K562 (cell line): Measurements from ENCODE around the gene UBXN11. TPM values are rescaled to one million over a fixed set of nuclear protein-coding genes. Genes with fewer than 3 reads are reported as not detected.

Experiments used
- CXXC5 ChIP-seq: fragments of 250-450 bp; sonication (Bioruptor Pico); IDR thresholded peaks from 2 replicates; pipeline ENCODE4 v1.8.0; 2022; ENCODE audit warnings: inconsistent platforms, mild to moderate bottlenecking, moderate library complexity
- EP300 ChIP-seq: IDR thresholded peaks from 2 replicates; pipeline ENCODE4 v1.6.1; 2012; ENCODE audit warnings: low read length, improper control_type of control experiment
- GTF2A2 ChIP-seq: IDR thresholded peaks from 2 replicates; pipeline ENCODE4 v1.6.1; 2016; ENCODE audit warnings: mild to moderate bottlenecking, missing genetic modification characterization, missing compliant biosample characterization
- KHSRP ChIP-seq: fragments of 450-650 bp; IDR thresholded peaks from 2 replicates; pipeline ENCODE4 v1.6.1; 2017
- KLF16 ChIP-seq: IDR thresholded peaks from 2 replicates; pipeline ENCODE4 v1.6.1; 2016; ENCODE audit warnings: antibody characterized with exemption
- KLF6 ChIP-seq: fragments of 250-450 bp; sonication (Bioruptor Pico); IDR thresholded peaks from 2 replicates; pipeline ENCODE4 v1.4.0; 2020; ENCODE audit warnings: mild to moderate bottlenecking, moderate library complexity, borderline replicate concordance
- MBD2 ChIP-seq: sonication (generic); IDR thresholded peaks from 2 replicates; pipeline ENCODE4 v1.6.1; 2016; ENCODE audit warnings: low read depth, borderline replicate concordance
- MTA1 ChIP-seq: fragments of 450-650 bp; IDR thresholded peaks from 2 replicates; pipeline ENCODE4 v1.6.1; 2017; ENCODE audit warnings: borderline replicate concordance
- NCOA1 ChIP-seq: fragments of 450-650 bp; IDR thresholded peaks from 2 replicates; pipeline ENCODE4 v1.6.1; 2016; ENCODE audit warnings: low read depth
- NR2C1 ChIP-seq, 2 experiments: fragments of 450-650 bp; IDR thresholded peaks; 2 replicates each; pipeline ENCODE4 v1.6.1; 2017; ENCODE audit warnings: mild to moderate bottlenecking in 2 of 2, antibody characterized with exemption in 1 of 2, inconsistent platforms in 1 of 2, missing compliant biosample characterization in 1 of 2, missing genetic modification characterization in 1 of 2
- NRF1 ChIP-seq, 2 experiments: fragments of 450-650 bp; IDR thresholded peaks in 1 of 2; conservative IDR thresholded peaks in 1 of 2; 2 replicates each; pipeline ENCODE4 v1.6.1; 2014; ENCODE audit warnings: mild to moderate bottlenecking in 2 of 2
- PPARD ChIP-seq: fragments of 250-450 bp; sonication (Bioruptor Pico); IDR thresholded peaks from 2 replicates; pipeline ENCODE4 v1.8.0; 2022; ENCODE audit warnings: inconsistent platforms, mild to moderate bottlenecking, moderate library complexity
- PTTG1 ChIP-seq: fragments of 450-650 bp; IDR thresholded peaks from 2 replicates; pipeline ENCODE4 v1.6.1; 2016; ENCODE audit warnings: low read depth, mild to moderate bottlenecking, missing genetic modification characterization, missing compliant biosample characterization
- RBM14 ChIP-seq: fragments of 200-400 bp; formaldehyde crosslinking; IDR thresholded peaks from 2 replicates; pipeline ENCODE4 v1.6.1; 2018; ENCODE audit warnings: low read depth, mild to moderate bottlenecking, low read length, moderate library complexity, borderline replicate concordance; ENCODE audit not compliant: insufficient read depth
- SIX5 ChIP-seq, 2 experiments: IDR thresholded peaks; 2 replicates each; pipeline ENCODE4 v1.6.1; 2011; ENCODE audit warnings: low read length in 2 of 2, borderline replicate concordance in 1 of 2, low read depth in 1 of 2, mild to moderate bottlenecking in 1 of 2, moderate library complexity in 1 of 2; ENCODE audit not compliant: insufficient read depth in 1 of 2
- SREBF2 ChIP-seq: sonication (generic); formaldehyde crosslinking; IDR thresholded peaks from 2 replicates; pipeline ENCODE4 v1.4.0; 2020; ENCODE audit warnings: mild to moderate bottlenecking, missing genetic modification reagents
- STAT5B ChIP-seq: fragments of 250-450 bp; sonication (Bioruptor Pico); IDR thresholded peaks from 2 replicates; pipeline ENCODE4 v1.8.0; 2021; ENCODE audit warnings: mild to moderate bottlenecking, inconsistent platforms
- TBL1XR1 ChIP-seq, 2 experiments: IDR thresholded peaks; 2 replicates each; pipeline ENCODE4 v1.6.1; 2012; ENCODE audit warnings: improper control_type of control experiment in 2 of 2, low read length in 2 of 2, mild to moderate bottlenecking in 1 of 2
- XRCC5 ChIP-seq: fragments of 200-400 bp; formaldehyde crosslinking; IDR thresholded peaks from 2 replicates; pipeline ENCODE4 v1.6.1; 2017; ENCODE audit warnings: low read depth, mild to moderate bottlenecking, low read length
- ZNF143 ChIP-seq: sonication (generic); formaldehyde crosslinking; IDR thresholded peaks from 2 replicates; pipeline ENCODE4 v1.9.0; 2022; ENCODE audit warnings: mild to moderate bottlenecking, missing genetic modification reagents
- ZNF253 ChIP-seq: fragments of 250-450 bp; sonication (Bioruptor Pico); conservative IDR thresholded peaks from 2 replicates; pipeline ENCODE4 v1.6.1; 2021; ENCODE audit warnings: mild to moderate bottlenecking
- polyA plus RNA-seq, 8 experiments: library from polyadenylated mRNA; depleted of rRNA in 4 of 8; stranded (reverse) in 5 of 8; unstranded in 3 of 8; fragments of >200 nt; fragmentation: Nextera tagmentation in 2 of 8; fragmentation: Illumina TruSeq in 1 of 8; extraction: Ambion mirVana in 2 of 8; extraction: Trizol in 1 of 8; gene quantifications; 2 replicates each; pipeline versions ENCODE4 v1.2.1 to v1.2.3, GENCODE V29; 2011 to 2014; ENCODE audit warnings: inconsistent platforms in 1 of 8, missing spikeins in 1 of 8
- total RNA-seq, 7 experiments: library from RNA; depleted of rRNA in 6 of 7; stranded (reverse); fragments of >200 nt in 6 of 7; fragmentation: Illumina TruSeq in 2 of 7; extraction: Trizol in 2 of 7; gene quantifications; 2 replicates each; pipeline versions ENCODE4 v1.2.1 to v1.2.3, GENCODE V29; 2011 to 2021; ENCODE audit warnings: low replicate concordance in 1 of 7
- TF ChIP-seq, protein P1 (sequence below): IDR thresholded peaks from 2 replicates; pipeline ENCODE4 v1.6.1; 2012; ENCODE audit warnings: low read depth, low read length, improper control_type of control experiment, borderline replicate concordance
- TF ChIP-seq, protein P2 (sequence below): fragments of 450-650 bp; formaldehyde crosslinking; IDR thresholded peaks from 2 replicates; pipeline ENCODE4 v1.4.0; 2020; ENCODE audit warnings: mild to moderate bottlenecking, mixed read lengths
- TF ChIP-seq, protein P3 (sequence below): sonication (generic); formaldehyde crosslinking; IDR thresholded peaks from 2 replicates; pipeline ENCODE4 v1.8.1; 2023; ENCODE audit warnings: mild to moderate bottlenecking, missing genetic modification reagents

UBXN11 gene
- total and polyA plus RNA-seq, 9 of the 15 experiments (the other 6 are each of a cell fraction or from before 2014, with no cell fraction given): 0.48 to 34.3 (median 11.3) TPM

DNA sequence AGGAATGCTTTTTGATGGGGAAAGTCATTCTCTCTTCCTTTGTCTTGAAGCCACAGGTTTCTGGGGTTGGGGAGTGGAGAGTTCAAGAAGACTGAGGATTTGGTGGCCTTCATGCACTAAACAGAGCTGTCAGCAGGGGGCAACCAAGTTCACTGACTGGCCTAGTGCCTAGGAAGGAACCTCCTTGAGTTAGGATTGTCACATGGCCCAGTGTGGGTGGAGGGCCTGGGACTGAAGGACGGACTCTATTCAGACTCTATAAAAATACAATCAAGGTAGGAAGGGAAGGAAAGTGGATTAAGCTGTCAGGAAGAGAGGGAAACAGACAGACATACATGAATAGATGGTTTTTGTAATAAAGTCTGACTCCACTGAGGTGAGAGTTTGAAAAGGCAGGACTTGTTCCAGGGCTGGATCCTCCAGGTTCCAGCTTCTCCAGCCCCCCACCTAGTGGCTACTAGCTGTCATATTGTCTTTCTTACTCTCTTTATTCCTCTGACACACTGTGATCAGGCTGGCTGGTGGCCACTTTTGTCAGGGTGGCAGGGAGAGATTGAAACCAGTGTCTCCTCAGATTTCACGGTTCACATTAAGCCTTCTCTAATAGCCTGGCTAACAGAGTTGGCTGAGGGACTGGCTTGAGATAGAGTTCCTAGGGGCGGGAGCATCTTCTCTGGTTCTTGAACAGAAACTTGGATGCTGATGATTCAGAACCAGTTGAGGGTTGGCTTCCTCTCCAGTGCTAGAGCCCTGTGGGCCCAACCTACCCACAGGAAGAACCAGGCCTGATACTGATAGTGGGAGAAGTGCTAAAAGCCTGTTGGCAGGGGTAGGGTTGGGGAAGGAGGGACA, 30.6 kb downstream of the UBXN11 start (continued):
- TF ChIP-seq XRCC5 (0 out of 2 replicates have a peak, but pooled peaks have one; percentile 36), SIX5 (IDR thresholded peaks at IDR 0.05; ENCODE audit: borderline replicate concordance in 1 of 2, insufficient read depth in 1 of 2, low read depth in 1 of 2, low read length in 2 of 2) (no peak), NCOA1 (no peak), ZNF143 (CRISPR knock-in tag) (no peak), PPARD (CRISPR knock-in tag) (no peak), MBD2 (no peak; the same call in 1 of the 2 replicates), SREBF2 (CRISPR knock-in tag) (no peak), CXXC5 (no peak), NRF1 (conservative IDR thresholded peaks at IDR 0.05 in 1 of 2, IDR thresholded peaks at IDR 0.05 in 1 of 2) (peak in 1 of 2 experiments; percentile 7; a peak in 1 of 4 replicates), NR2C1 (IDR thresholded peaks at IDR 0.05) (no peak), NR2C1 (tag; IDR thresholded peaks at IDR 0.05) (no peak), ZNF253 (CRISPR knock-in tag) (no peak), RBM14 (no peak), TBL1XR1 (IDR thresholded peaks at IDR 0.05; ENCODE audit: low read length in 2 of 2) (no peak), STAT5B (no peak), KHSRP (no peak), KLF6 (CRISPR knock-in tag) (no peak), EP300 (peak; percentile 57), MTA1 (no peak; the same call in 1 of the 2 replicates), PTTG1 (no peak), KLF16 (peak; percentile 62; the same call in 1 of the 2 replicates), GTF2A2 (tag) (no peak)
- TF ChIP-seq, protein P1, sequence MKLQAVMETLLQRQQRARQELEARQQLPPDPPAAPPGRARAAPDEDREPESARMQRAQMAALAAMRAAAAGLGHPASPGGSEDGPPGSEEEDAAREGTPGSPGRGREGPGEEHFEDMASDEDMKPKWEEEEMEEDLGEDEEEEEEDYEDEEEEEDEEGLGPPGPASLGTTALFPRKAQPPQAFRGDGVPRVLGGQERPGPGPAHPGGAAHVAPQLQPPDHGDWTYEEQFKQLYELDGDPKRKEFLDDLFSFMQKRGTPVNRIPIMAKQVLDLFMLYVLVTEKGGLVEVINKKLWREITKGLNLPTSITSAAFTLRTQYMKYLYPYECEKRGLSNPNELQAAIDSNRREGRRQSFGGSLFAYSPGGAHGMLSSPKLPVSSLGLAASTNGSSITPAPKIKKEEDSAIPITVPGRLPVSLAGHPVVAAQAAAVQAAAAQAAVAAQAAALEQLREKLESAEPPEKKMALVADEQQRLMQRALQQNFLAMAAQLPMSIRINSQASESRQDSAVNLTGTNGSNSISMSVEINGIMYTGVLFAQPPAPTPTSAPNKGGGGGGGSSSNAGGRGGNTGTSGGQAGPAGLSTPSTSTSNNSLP: no peak
- TF ChIP-seq, protein P2, sequence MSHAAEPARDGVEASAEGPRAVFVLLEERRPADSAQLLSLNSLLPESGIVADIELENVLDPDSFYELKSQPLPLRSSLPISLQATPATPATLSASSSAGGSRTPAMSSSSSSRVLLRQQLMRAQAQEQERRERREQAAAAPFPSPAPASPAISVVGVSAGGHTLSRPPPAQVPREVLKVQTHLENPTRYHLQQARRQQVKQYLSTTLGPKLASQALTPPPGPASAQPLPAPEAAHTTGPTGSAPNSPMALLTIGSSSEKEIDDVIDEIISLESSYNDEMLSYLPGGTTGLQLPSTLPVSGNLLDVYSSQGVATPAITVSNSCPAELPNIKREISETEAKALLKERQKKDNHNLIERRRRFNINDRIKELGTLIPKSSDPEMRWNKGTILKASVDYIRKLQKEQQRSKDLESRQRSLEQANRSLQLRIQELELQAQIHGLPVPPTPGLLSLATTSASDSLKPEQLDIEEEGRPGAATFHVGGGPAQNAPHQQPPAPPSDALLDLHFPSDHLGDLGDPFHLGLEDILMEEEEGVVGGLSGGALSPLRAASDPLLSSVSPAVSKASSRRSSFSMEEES (CRISPR knock-in tag): no peak
- TF ChIP-seq, protein P3, sequence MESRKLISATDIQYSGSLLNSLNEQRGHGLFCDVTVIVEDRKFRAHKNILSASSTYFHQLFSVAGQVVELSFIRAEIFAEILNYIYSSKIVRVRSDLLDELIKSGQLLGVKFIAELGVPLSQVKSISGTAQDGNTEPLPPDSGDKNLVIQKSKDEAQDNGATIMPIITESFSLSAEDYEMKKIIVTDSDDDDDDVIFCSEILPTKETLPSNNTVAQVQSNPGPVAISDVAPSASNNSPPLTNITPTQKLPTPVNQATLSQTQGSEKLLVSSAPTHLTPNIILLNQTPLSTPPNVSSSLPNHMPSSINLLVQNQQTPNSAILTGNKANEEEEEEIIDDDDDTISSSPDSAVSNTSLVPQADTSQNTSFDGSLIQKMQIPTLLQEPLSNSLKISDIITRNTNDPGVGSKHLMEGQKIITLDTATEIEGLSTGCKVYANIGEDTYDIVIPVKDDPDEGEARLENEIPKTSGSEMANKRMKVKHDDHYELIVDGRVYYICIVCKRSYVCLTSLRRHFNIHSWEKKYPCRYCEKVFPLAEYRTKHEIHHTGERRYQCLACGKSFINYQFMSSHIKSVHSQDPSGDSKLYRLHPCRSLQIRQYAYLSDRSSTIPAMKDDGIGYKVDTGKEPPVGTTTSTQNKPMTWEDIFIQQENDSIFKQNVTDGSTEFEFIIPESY: peak; percentile 51; the same call in 1 of the 2 replicates
